K562 (cell line): ENCODE results near the gene RUVBL2. TPM values are rescaled to one million over a fixed set of nuclear protein-coding genes. Genes with fewer than 3 reads are reported as not detected.

ENCODE experiments used
- CBX1 ChIP-seq: sonication (generic); IDR thresholded peaks from 2 replicates; pipeline ENCODE4 v1.6.1; 2016; ENCODE audit warnings: antibody characterized with exemption, low read depth, mild to moderate bottlenecking
- CEBPB ChIP-seq: fragments of 450-650 bp; IDR thresholded peaks from 2 replicates; pipeline ENCODE4 v1.6.1; 2016; ENCODE audit warnings: missing genetic modification characterization, missing compliant biosample characterization
- CGGBP1 ChIP-seq: fragments of 250-450 bp; sonication (Bioruptor Pico); IDR thresholded peaks from 2 replicates; pipeline ENCODE4 v1.9.0; 2021; ENCODE audit warnings: mild to moderate bottlenecking
- FOSL1 ChIP-seq: fragments of 200-800 bp; sonication (Bioruptor generic); conservative IDR thresholded peaks from 2 replicates; pipeline ENCODE4 v1.6.1; 2016; ENCODE audit warnings: missing genetic modification characterization, missing compliant biosample characterization
- HNRNPH1 ChIP-seq: fragments of 200-400 bp; formaldehyde crosslinking; optimal IDR thresholded peaks from 2 replicates; pipeline ENCODE3; 2017; ENCODE audit warnings: low read depth, mild to moderate bottlenecking, low read length, moderate library complexity
- HOXB6 ChIP-seq: fragments of 250-450 bp; sonication (Bioruptor Pico); IDR thresholded peaks from 2 replicates; pipeline ENCODE4 v1.5.1; 2022; ENCODE audit warnings: mild to moderate bottlenecking, borderline replicate concordance
- ILF3 ChIP-seq: fragments of 450-650 bp; IDR thresholded peaks from 2 replicates; pipeline ENCODE4 v1.6.1; 2018; ENCODE audit warnings: antibody characterized with exemption, mild to moderate bottlenecking, moderate library complexity, borderline replicate concordance
- JUND ChIP-seq, 2 experiments: IDR thresholded peaks; 2 replicates in 1 of 2; 3 replicates in 1 of 2; pipeline ENCODE4 v1.6.1; 2011; ENCODE audit warnings: borderline replicate concordance in 2 of 2, low read depth in 2 of 2, low read length in 2 of 2, improper control_type of control experiment in 1 of 2, missing biosample characterization in 1 of 2, missing genetic modification characterization in 1 of 2, missing genetic modification reagents in 1 of 2
- KDM4B ChIP-seq, 2 experiments: fragments of 450-650 bp in 1 of 2; sonication (generic) in 1 of 2; IDR thresholded peaks; 2 replicates each; pipeline ENCODE4 v1.6.1; 2016 to 2017; ENCODE audit warnings: borderline replicate concordance in 2 of 2, antibody characterized with exemption in 1 of 2, low read depth in 1 of 2, mild to moderate bottlenecking in 1 of 2
- MLLT1 ChIP-seq, 2 experiments: fragments of 450-650 bp; IDR thresholded peaks; 2 replicates each; pipeline ENCODE4 v1.6.1; 2016
- NR2C1 ChIP-seq, 2 experiments: fragments of 450-650 bp; IDR thresholded peaks; 2 replicates each; pipeline ENCODE4 v1.6.1; 2017; ENCODE audit warnings: mild to moderate bottlenecking in 2 of 2, antibody characterized with exemption in 1 of 2, inconsistent platforms in 1 of 2, missing compliant biosample characterization in 1 of 2, missing genetic modification characterization in 1 of 2
- NR2F6 ChIP-seq: fragments of 450-650 bp; formaldehyde crosslinking; IDR thresholded peaks from 2 replicates; pipeline ENCODE4 v1.4.0; 2020; ENCODE audit warnings: mild to moderate bottlenecking
- PHB ChIP-seq: fragments of 250-450 bp; sonication (Bioruptor Pico); IDR thresholded peaks from 2 replicates; pipeline ENCODE4 v1.5.0; 2021
- PPARD ChIP-seq: fragments of 250-450 bp; sonication (Bioruptor Pico); IDR thresholded peaks from 2 replicates; pipeline ENCODE4 v1.8.0; 2022; ENCODE audit warnings: inconsistent platforms, mild to moderate bottlenecking, moderate library complexity
- SIRT6 ChIP-seq: IDR thresholded peaks from one replicate; pipeline ENCODE4 v1.6.1; 2012; ENCODE audit warnings: low read depth, mild to moderate bottlenecking, control low read depth, inconsistent platforms, low read length, moderate library complexity
- SRF ChIP-seq, 2 experiments: fragments of 250-450, 450-650 bp in 1 of 2; sonication (Bioruptor Pico) in 1 of 2; sonication (generic) in 1 of 2; formaldehyde crosslinking; IDR thresholded peaks; 2 replicates each; pipeline versions ENCODE4 v1.5.0 to v1.5.1; 2020 to 2022; ENCODE audit warnings: mild to moderate bottlenecking in 1 of 2, missing genetic modification reagents in 1 of 2
- SRSF3 ChIP-seq: fragments of 200-400 bp; formaldehyde crosslinking; IDR thresholded peaks from 2 replicates; pipeline ENCODE4 v1.6.1; 2016; ENCODE audit warnings: mild to moderate bottlenecking, low read length, moderate library complexity; ENCODE audit not compliant: insufficient read depth
- TAF15 ChIP-seq: fragments of 200-400 bp; formaldehyde crosslinking; IDR thresholded peaks from 2 replicates; pipeline ENCODE4 v1.6.1; 2017; ENCODE audit warnings: mild to moderate bottlenecking, low read depth, low read length, moderate library complexity
- TFAM ChIP-seq: fragments of 250-450 bp; sonication (Bioruptor Pico); conservative IDR thresholded peaks from 2 replicates; pipeline ENCODE4 v1.5.0; 2021; ENCODE audit warnings: mild to moderate bottlenecking, moderate library complexity
- TRIM24 ChIP-seq, 2 experiments: fragments of 450-650 bp; IDR thresholded peaks; 2 replicates each; pipeline ENCODE4 v1.6.1; 2016
- ZNF12 ChIP-seq: sonication (generic); formaldehyde crosslinking; IDR thresholded peaks from 2 replicates; pipeline ENCODE4 v1.4.0; 2020; ENCODE audit warnings: mild to moderate bottlenecking, missing genetic modification reagents
- ZNF174 ChIP-seq: fragments of 250-450 bp; sonication (Bioruptor Pico); IDR thresholded peaks from 2 replicates; pipeline ENCODE4 v1.4.0; 2020; ENCODE audit warnings: mild to moderate bottlenecking
- ZNF232 ChIP-seq: sonication (generic); formaldehyde crosslinking; IDR thresholded peaks from 2 replicates; pipeline ENCODE4 v1.8.0; 2022; ENCODE audit warnings: mild to moderate bottlenecking, missing genetic modification reagents
- ZSCAN29 ChIP-seq: fragments of 450-650 bp; IDR thresholded peaks from 2 replicates; pipeline ENCODE4 v1.6.1; 2017
- polyA plus RNA-seq, 8 experiments: library from polyadenylated mRNA; depleted of rRNA in 4 of 8; stranded (reverse) in 5 of 8; unstranded in 3 of 8; fragments of >200 nt; fragmentation: Nextera tagmentation in 2 of 8; fragmentation: Illumina TruSeq in 1 of 8; extraction: Ambion mirVana in 2 of 8; extraction: Trizol in 1 of 8; gene quantifications; 2 replicates each; pipeline versions ENCODE4 v1.2.1 to v1.2.3, GENCODE V29; 2011 to 2014; ENCODE audit warnings: inconsistent platforms in 1 of 8, missing spikeins in 1 of 8
- total RNA-seq, 7 experiments: library from RNA; depleted of rRNA in 6 of 7; stranded (reverse); fragments of >200 nt in 6 of 7; fragmentation: Illumina TruSeq in 2 of 7; extraction: Trizol in 2 of 7; gene quantifications; 2 replicates each; pipeline versions ENCODE4 v1.2.1 to v1.2.3, GENCODE V29; 2011 to 2021; ENCODE audit warnings: low replicate concordance in 1 of 7
- TF ChIP-seq, protein P1 (sequence below): fragments of 200-800 bp; sonication (Bioruptor generic); IDR thresholded peaks from 2 replicates; pipeline ENCODE4 v1.6.1; 2017; ENCODE audit warnings: missing genetic modification characterization, missing compliant biosample characterization

RUVBL2 gene
- total and polyA plus RNA-seq, 9 of the 15 experiments (the other 6 are each of a cell fraction or from before 2014, with no cell fraction given) = 71.4 to 453 (median 237) TPM

GRCh38 chr19:48965040-48965805, 28.5 kb upstream of the RUVBL2 start, which contains the start of gene FTL (continued):
- TF ChIP-seq CGGBP1 (CRISPR knock-in tag) (peak; percentile 80; the same call in 1 of the 2 replicates), TRIM24 (IDR thresholded peaks at IDR 0.05) (0 out of 4 replicates have a peak, but pooled peaks of 1 of the 2 experiments have one; percentile 24), ZNF232 (CRISPR knock-in tag) (no peak), CBX1 (peak; percentile 99), NR2F6 (no peak), SIRT6 (no peak), TAF15 (0 out of 2 replicates have a peak, but pooled peaks have one; percentile 17), PPARD (CRISPR knock-in tag) (no peak), ILF3 (peak; percentile 75; the same call in 1 of the 2 replicates), TFAM (CRISPR knock-in tag) (no peak), SRF (CRISPR knock-in tag; IDR thresholded peaks at IDR 0.05) (peak in 1 of 2 experiments; percentile 56; a peak in 1 of 4 replicates), MLLT1 (IDR thresholded peaks at IDR 0.05) (peak; percentile 98), KDM4B (IDR thresholded peaks at IDR 0.05; ENCODE audit: borderline replicate concordance in 2 of 2, low read depth in 1 of 2) (no peak), NR2C1 (IDR thresholded peaks at IDR 0.05) (no peak), NR2C1 (tag; IDR thresholded peaks at IDR 0.05) (0 out of 2 replicates have a peak, but pooled peaks have one; percentile 44), ZNF12 (CRISPR knock-in tag) (peak; percentile 79), CEBPB (tag) (peak; percentile 89), SRSF3 (peak; percentile 80; the same call in 1 of the 2 replicates), HOXB6 (CRISPR knock-in tag) (0 out of 2 replicates have a peak, but pooled peaks have one; percentile 24), ZSCAN29 (0 out of 2 replicates have a peak, but pooled peaks have one; percentile 18), PHB (CRISPR knock-in tag) (no peak), JUND (IDR thresholded peaks at IDR 0.05; ENCODE audit: borderline replicate concordance, low read depth, low read length) (peak; percentile 59; the same call in 1 of the 2 replicates), JUND (tag; IDR thresholded peaks at IDR 0.05; ENCODE audit: borderline replicate concordance, low read depth, low read length) (peak; percentile 30; the same call in 1 of the 3 replicates), FOSL1 (tag) (no peak; the same call in 1 of the 2 replicates), ZNF174 (CRISPR knock-in tag) (no peak), HNRNPH1 (no peak)
- TF ChIP-seq, protein P1, sequence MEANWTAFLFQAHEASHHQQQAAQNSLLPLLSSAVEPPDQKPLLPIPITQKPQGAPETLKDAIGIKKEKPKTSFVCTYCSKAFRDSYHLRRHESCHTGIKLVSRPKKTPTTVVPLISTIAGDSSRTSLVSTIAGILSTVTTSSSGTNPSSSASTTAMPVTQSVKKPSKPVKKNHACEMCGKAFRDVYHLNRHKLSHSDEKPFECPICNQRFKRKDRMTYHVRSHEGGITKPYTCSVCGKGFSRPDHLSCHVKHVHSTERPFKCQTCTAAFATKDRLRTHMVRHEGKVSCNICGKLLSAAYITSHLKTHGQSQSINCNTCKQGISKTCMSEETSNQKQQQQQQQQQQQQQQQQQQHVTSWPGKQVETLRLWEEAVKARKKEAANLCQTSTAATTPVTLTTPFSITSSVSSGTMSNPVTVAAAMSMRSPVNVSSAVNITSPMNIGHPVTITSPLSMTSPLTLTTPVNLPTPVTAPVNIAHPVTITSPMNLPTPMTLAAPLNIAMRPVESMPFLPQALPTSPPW (CRISPR knock-in tag) = peak; percentile 96
